Measurements from ENCODE around the gene HBB.
A peak's percentile ranks its signal among the peaks of the same experiment; 100 is the strongest.

Gene HBB

GRCh38 chr11:5227681-5228080 is 810 bp upstream of the HBB start:
- DNase-seq (ENCODE audit: low read depth): no peak

GRCh38 chr11:5225480-5225871 is 1.4 kb downstream of the HBB start:
- DNase-seq (ENCODE audit: low read depth): no peak

- DNase-seq (ENCODE audit: low read depth): no peak
These were observed 2.1 kb downstream of the HBB start for GRCh38 chr11:5224538-5225479.

GRCh38 chr11:5223686-5224085 is 3.2 kb downstream of the HBB start:
- no peak for DNase-seq (ENCODE audit: low read depth)

GRCh38 chr11:5223146-5223545 is 3.7 kb downstream of the HBB start:
- no peak for DNase-seq (ENCODE audit: low read depth)

- no peak for DNase-seq (ENCODE audit: low read depth)
These were observed 16.4 kb downstream of the HBB start for GRCh38 chr11:5210376-5210885.

- peak; percentile 22 for DNase-seq (ENCODE audit: low read depth)
These were observed 22.1 kb downstream of the HBB start for GRCh38 chr11:5204787-5205186.

- DNase-seq (ENCODE audit: low read depth): no peak
These were observed 23.5 kb downstream of the HBB start for GRCh38 chr11:5203366-5203765.

GRCh38 chr11:5200582-5200981 is 26.3 kb downstream of the HBB start, which contains the start of gene OR51V1:
OR51V1 (minus strand) TSS chr11:5200682; CDS start chr11:5200682, 0 bp downstream.
- no peak for DNase-seq (ENCODE audit: low read depth)

- no peak for DNase-seq (ENCODE audit: low read depth)
These were observed 28.6 kb downstream of the HBB start for GRCh38 chr11:5198285-5198684.

- DNase-seq (ENCODE audit: low read depth): no peak
These were observed 29.3 kb downstream of the HBB start for GRCh38 chr11:5197536-5197935.

- no peak for DNase-seq (ENCODE audit: low read depth)
These were observed 30.1 kb downstream of the HBB start for GRCh38 chr11:5196731-5197130.

- no peak for DNase-seq (ENCODE audit: low read depth)
These were observed 30.8 kb downstream of the HBB start for GRCh38 chr11:5196067-5196466.

- DNase-seq (ENCODE audit: low read depth): no peak
These were observed 34.1 kb downstream of the HBB start for GRCh38 chr11:5192738-5193137.

- DNase-seq (ENCODE audit: low read depth): no peak
These were observed 38.7 kb downstream of the HBB start for GRCh38 chr11:5188201-5188600.

GRCh38 chr11:5178046-5178837 is 48.6 kb downstream of the HBB start:
- DNase-seq (ENCODE audit: low read depth): no peak
